ENCODE results near the gene RAB41.

GRCh38 chrX:70241501-70241900 is 40.5 kb upstream of the RAB41 start:
- TF ChIP-seq CTCF (IDR thresholded peaks at IDR 0.05; ENCODE audit: low read depth, low read length) (no peak), EZH2phosphoT487 (IDR thresholded peaks at IDR 0.05; ENCODE audit: low read depth) (no peak)
